ENCODE data around the gene UCP2.

The UCP2 gene

DNA sequence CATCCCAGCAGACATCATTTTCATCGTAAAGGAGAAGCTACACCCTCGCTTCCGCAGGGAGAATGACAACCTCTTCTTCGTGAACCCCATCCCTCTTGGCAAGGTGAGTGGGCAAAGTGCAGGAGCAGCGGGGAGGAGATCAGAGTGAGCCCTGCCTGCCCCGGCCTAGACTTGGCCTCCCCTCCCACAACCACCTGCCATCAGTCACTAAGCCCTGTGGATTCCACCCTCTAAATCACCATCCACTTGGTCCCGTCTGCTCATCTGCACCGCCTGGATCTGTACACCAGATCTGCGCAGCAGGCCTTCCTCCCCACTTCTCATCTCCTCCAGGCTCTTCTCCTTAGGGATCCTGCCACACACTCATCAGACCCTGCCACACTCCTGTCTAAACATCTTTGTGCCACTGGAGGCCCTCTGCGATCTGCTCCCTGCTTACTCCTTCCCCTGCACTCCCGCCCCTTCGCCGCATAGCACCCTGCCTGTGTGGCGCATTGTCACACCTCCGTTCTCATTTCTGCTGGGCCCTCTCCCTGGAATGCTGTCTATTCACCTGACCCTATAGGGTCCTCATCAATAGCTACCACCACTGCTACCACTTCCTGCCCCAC, 14.2 kb downstream of the UCP2 start:
- no peaks in the 10 kb centered on the region for H3K27me3 ChIP-seq (ENCODE audit: control insufficient read depth, insufficient read depth, low read length)
- H3K4me3 ChIP-seq (ENCODE audit: low read length): no peak overlapping the region
- H3K4me1 ChIP-seq (ENCODE audit: control insufficient read depth, insufficient read depth, low read length): peaks cover 2% of the 10 kb centered on the region; the same call in 1 of the 2 replicates
- H3K27ac ChIP-seq (ENCODE audit: low read length): no peak overlapping the region
- no peaks in the 10 kb centered on the region for H3K9me3 ChIP-seq (ENCODE audit: control insufficient read depth, insufficient read depth, low read length)
- no peaks in the 10 kb centered on the region for H3K36me3 ChIP-seq (ENCODE audit: control insufficient read depth, insufficient read depth, low read length)
- no peak for DNase-seq (ENCODE audit: low read depth, low spot score)
- WGBS (ENCODE audit: insufficient coverage, insufficient read length): no CpG with 5 or more reads among the region's 15 CpGs

DNA sequence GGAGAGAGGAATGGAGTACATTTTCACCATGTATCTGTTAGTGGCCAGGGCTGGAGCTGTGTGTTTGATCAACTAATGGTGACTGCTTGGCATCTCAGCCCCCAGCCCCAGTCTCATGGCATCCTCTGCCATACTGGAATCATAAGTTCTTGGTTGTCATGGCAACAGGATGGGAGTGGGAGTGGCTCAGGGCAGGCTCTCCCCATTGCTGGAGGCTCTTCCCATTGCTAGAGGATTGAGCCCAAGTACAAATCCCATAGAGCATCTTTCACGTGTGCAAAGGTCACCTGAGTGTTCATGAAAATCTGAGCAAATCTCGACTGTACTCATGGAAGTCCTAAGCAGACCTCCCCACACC, 16.9 kb downstream of the UCP2 start:
- WGBS (ENCODE audit: insufficient coverage, insufficient read length): no CpG with 5 or more reads among the region's 2 CpGs
- H3K9me3 ChIP-seq (ENCODE audit: control insufficient read depth, insufficient read depth, low read length): no peaks in the 10 kb centered on the region

GRCh38 chr11:73965076-73965763, 17.4 kb downstream of the UCP2 start:
- no peaks in the 10 kb centered on the region for H3K9me3 ChIP-seq (ENCODE audit: control insufficient read depth, insufficient read depth, low read length)
- H3K27ac ChIP-seq (ENCODE audit: low read length): no peak overlapping the region
- H3K36me3 ChIP-seq (ENCODE audit: control insufficient read depth, insufficient read depth, low read length): no peaks in the 10 kb centered on the region
- no CpG with 5 or more reads among the region's 10 CpGs for WGBS (ENCODE audit: insufficient coverage, insufficient read length)
- no peak for DNase-seq (ENCODE audit: low read depth, low spot score)
- no peaks in the 10 kb centered on the region for H3K27me3 ChIP-seq (ENCODE audit: control insufficient read depth, insufficient read depth, low read length)
- no peak overlapping the region for H3K4me3 ChIP-seq (ENCODE audit: low read length)
- H3K4me1 ChIP-seq (ENCODE audit: control insufficient read depth, insufficient read depth, low read length): peaks cover 2% of the 10 kb centered on the region; the same call in 1 of the 2 replicates

More for the DNA sequence above, 16.9 kb downstream of the UCP2 start:
- DNase-seq (ENCODE audit: low read depth, low spot score): no peak
- H3K36me3 ChIP-seq (ENCODE audit: control insufficient read depth, insufficient read depth, low read length): no peaks in the 10 kb centered on the region
- H3K4me1 ChIP-seq (ENCODE audit: control insufficient read depth, insufficient read depth, low read length): peaks cover 2% of the 10 kb centered on the region; the same call in 1 of the 2 replicates
- H3K27ac ChIP-seq (ENCODE audit: low read length): no peak overlapping the region
- H3K27me3 ChIP-seq (ENCODE audit: control insufficient read depth, insufficient read depth, low read length): no peaks in the 10 kb centered on the region
- no peak overlapping the region for H3K4me3 ChIP-seq (ENCODE audit: low read length)

DNA sequence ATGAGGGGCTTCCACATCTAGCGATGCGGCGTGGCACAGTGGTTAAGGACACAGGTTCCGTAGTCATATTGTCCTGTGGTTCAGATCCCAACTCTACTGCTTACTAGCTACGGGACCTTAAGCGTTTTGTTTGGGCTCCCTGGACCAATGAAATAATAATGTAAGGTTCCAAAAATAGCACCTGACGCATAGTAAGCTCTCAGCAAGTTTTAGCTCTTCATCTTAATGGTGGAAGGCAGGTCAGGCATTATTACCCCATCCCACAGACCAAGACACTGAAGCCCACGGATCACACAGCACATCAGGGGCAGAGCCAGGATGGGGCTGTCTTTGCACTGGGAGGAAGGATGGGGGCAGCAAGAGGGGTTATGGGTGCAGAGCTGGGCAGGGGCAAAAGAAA, 18.8 kb downstream of the UCP2 start:
- no peaks in the 10 kb centered on the region for H3K27me3 ChIP-seq (ENCODE audit: control insufficient read depth, insufficient read depth, low read length)
- no peaks in the 10 kb centered on the region for H3K36me3 ChIP-seq (ENCODE audit: control insufficient read depth, insufficient read depth, low read length)
- no peaks in the 10 kb centered on the region for H3K9me3 ChIP-seq (ENCODE audit: control insufficient read depth, insufficient read depth, low read length)
- no peak for DNase-seq (ENCODE audit: low read depth, low spot score)
- H3K4me3 ChIP-seq (ENCODE audit: low read length): no peak overlapping the region
- peaks cover 2% of the 10 kb centered on the region; the same call in 1 of the 2 replicates for H3K4me1 ChIP-seq (ENCODE audit: control insufficient read depth, insufficient read depth, low read length)
- WGBS (ENCODE audit: insufficient coverage, insufficient read length): no CpG with 5 or more reads among the region's 8 CpGs
- no peak overlapping the region for H3K27ac ChIP-seq (ENCODE audit: low read length)

GRCh38 chr11:73962101-73962705, 20.4 kb downstream of the UCP2 start:
- no CpG with 5 or more reads among the region's 7 CpGs for WGBS (ENCODE audit: insufficient coverage, insufficient read length)
- Histone ChIP-seq H3K4me3 (ENCODE audit: low read length) (no peak overlapping the region), H3K9me3 (ENCODE audit: control insufficient read depth, insufficient read depth, low read length) (no peaks in the 10 kb centered on the region), H3K36me3 (ENCODE audit: control insufficient read depth, insufficient read depth, low read length) (no peaks in the 10 kb centered on the region), H3K4me1 (ENCODE audit: control insufficient read depth, insufficient read depth, low read length) (peaks cover 2% of the 10 kb centered on the region; the same call in 1 of the 2 replicates), H3K27me3 (ENCODE audit: control insufficient read depth, insufficient read depth, low read length) (no peaks in the 10 kb centered on the region), H3K27ac (ENCODE audit: low read length) (no peak overlapping the region)
- no peak for DNase-seq (ENCODE audit: low read depth, low spot score)

GRCh38 chr11:73961321-73961720, 21.3 kb downstream of the UCP2 start:
- Histone ChIP-seq H3K4me3 (ENCODE audit: low read length) (no peak overlapping the region), H3K9me3 (ENCODE audit: control insufficient read depth, insufficient read depth, low read length) (no peaks in the 10 kb centered on the region), H3K36me3 (ENCODE audit: control insufficient read depth, insufficient read depth, low read length) (no peaks in the 10 kb centered on the region), H3K4me1 (ENCODE audit: control insufficient read depth, insufficient read depth, low read length) (peaks cover 2% of the 10 kb centered on the region; the same call in 1 of the 2 replicates), H3K27ac (ENCODE audit: low read length) (no peak overlapping the region), H3K27me3 (ENCODE audit: control insufficient read depth, insufficient read depth, low read length) (no peaks in the 10 kb centered on the region)
- WGBS (ENCODE audit: insufficient coverage, insufficient read length): no CpG with 5 or more reads among the region's 4 CpGs
- no peak for DNase-seq (ENCODE audit: low read depth, low spot score)

GRCh38 chr11:73958521-73959141, 24.0 kb downstream of the UCP2 start:
- no peaks in the 10 kb centered on the region for H3K27me3 ChIP-seq (ENCODE audit: control insufficient read depth, insufficient read depth, low read length)
- no peaks in the 10 kb centered on the region for H3K9me3 ChIP-seq (ENCODE audit: control insufficient read depth, insufficient read depth, low read length)
- H3K36me3 ChIP-seq (ENCODE audit: control insufficient read depth, insufficient read depth, low read length): no peaks in the 10 kb centered on the region
- WGBS (ENCODE audit: insufficient coverage, insufficient read length): no CpG with 5 or more reads among the region's 18 CpGs
- no peaks in the 10 kb centered on the region for H3K4me1 ChIP-seq (ENCODE audit: control insufficient read depth, insufficient read depth, low read length)
- no peak for DNase-seq (ENCODE audit: low read depth, low spot score)
- H3K27ac ChIP-seq (ENCODE audit: low read length): no peak overlapping the region
- H3K4me3 ChIP-seq (ENCODE audit: low read length): no peak overlapping the region

GRCh38 chr11:73957654-73958361, 24.8 kb downstream of the UCP2 start:
- Histone ChIP-seq H3K27me3 (ENCODE audit: control insufficient read depth, insufficient read depth, low read length) (no peaks in the 10 kb centered on the region), H3K27ac (ENCODE audit: low read length) (no peak overlapping the region), H3K9me3 (ENCODE audit: control insufficient read depth, insufficient read depth, low read length) (no peaks in the 10 kb centered on the region), H3K4me3 (ENCODE audit: low read length) (no peak overlapping the region), H3K4me1 (ENCODE audit: control insufficient read depth, insufficient read depth, low read length) (no peaks in the 10 kb centered on the region), H3K36me3 (ENCODE audit: control insufficient read depth, insufficient read depth, low read length) (no peaks in the 10 kb centered on the region)
- DNase-seq (ENCODE audit: low read depth, low spot score): no peak
- no CpG with 5 or more reads among the region's 25 CpGs for WGBS (ENCODE audit: insufficient coverage, insufficient read length)

- DNase-seq (ENCODE audit: low read depth, low spot score): no peak
- H3K4me1 ChIP-seq (ENCODE audit: control insufficient read depth, insufficient read depth, low read length): no peaks in the 10 kb centered on the region
- H3K36me3 ChIP-seq (ENCODE audit: control insufficient read depth, insufficient read depth, low read length): no peaks in the 10 kb centered on the region
- no CpG with 5 or more reads among the region's 29 CpGs for WGBS (ENCODE audit: insufficient coverage, insufficient read length)
- no peaks in the 10 kb centered on the region for H3K9me3 ChIP-seq (ENCODE audit: control insufficient read depth, insufficient read depth, low read length)
- H3K27ac ChIP-seq (ENCODE audit: low read length): no peak overlapping the region
- H3K27me3 ChIP-seq (ENCODE audit: control insufficient read depth, insufficient read depth, low read length): no peaks in the 10 kb centered on the region
- H3K4me3 ChIP-seq (ENCODE audit: low read length): no peak overlapping the region
Observed at GRCh38 chr11:73956876-73957653, 25.6 kb downstream of the UCP2 start.
